Measurements from ENCODE around the gene CSPG4. TPM values are rescaled to one million over a fixed set of nuclear protein-coding genes. Genes with fewer than 3 reads are reported as not detected.
A peak's percentile ranks its signal among the peaks of the same experiment; 100 is the strongest.

The CSPG4 gene
- total RNA-seq, 1 donor from 2014 or later: 0.41 TPM

DNA sequence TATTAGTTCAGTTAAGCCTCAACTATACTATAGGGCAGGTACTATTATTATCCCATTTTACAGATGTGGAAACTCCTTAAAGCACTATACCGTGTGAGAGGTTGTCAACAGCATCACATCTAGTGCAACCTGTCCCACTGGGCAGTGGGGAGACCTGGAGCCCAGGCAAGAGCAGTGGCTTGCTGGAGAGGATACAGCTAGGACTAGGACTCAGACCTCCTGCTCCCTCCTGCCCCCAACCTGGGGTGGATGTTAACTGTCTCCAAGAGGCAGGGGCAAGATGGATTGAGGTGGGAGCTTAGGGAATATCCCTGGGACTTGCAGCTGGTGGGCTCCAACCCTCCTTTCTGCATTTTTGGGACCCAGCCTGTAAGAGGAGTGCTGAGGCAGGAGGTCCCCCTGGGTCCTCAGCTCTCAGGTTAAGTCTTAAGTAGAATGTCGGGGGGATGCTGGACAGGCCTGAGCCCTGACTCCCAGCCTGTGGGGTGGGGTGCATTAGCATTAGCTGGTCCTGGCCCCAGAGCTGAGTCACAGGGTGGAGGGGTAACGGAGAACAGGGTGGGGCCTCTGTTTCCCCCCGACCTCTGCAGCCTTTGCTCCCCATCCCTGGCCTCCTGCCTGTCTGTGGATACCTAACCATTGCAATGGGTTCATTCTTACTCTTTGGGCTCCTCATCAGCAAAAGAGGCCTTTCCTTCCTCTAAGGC lies 58.3 kb downstream of the CSPG4 start:
- Mint-ChIP-seq H3K4me3 (ENCODE audit: low read depth) (no peak overlapping the region), H3K4me1 (ENCODE audit: low read depth) (peaks cover 34% of the 10 kb centered on the region), H3K9me3 (ENCODE audit: low read depth) (no peaks in the 10 kb centered on the region), H3K36me3 (ENCODE audit: insufficient read depth) (peaks cover 31% of the 10 kb centered on the region), H3K27ac (no peak overlapping the region), H3K27me3 (peaks cover 37% of the 10 kb centered on the region)
- DNase-seq (ENCODE audit: low spot score, unreplicated experiment): no peak
- TF ChIP-seq, protein P1, sequence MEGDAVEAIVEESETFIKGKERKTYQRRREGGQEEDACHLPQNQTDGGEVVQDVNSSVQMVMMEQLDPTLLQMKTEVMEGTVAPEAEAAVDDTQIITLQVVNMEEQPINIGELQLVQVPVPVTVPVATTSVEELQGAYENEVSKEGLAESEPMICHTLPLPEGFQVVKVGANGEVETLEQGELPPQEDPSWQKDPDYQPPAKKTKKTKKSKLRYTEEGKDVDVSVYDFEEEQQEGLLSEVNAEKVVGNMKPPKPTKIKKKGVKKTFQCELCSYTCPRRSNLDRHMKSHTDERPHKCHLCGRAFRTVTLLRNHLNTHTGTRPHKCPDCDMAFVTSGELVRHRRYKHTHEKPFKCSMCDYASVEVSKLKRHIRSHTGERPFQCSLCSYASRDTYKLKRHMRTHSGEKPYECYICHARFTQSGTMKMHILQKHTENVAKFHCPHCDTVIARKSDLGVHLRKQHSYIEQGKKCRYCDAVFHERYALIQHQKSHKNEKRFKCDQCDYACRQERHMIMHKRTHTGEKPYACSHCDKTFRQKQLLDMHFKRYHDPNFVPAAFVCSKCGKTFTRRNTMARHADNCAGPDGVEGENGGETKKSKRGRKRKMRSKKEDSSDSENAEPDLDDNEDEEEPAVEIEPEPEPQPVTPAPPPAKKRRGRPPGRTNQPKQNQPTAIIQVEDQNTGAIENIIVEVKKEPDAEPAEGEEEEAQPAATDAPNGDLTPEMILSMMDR (IDR thresholded peaks at IDR 0.05; ENCODE audit: unreplicated experiment): no peak

DNA sequence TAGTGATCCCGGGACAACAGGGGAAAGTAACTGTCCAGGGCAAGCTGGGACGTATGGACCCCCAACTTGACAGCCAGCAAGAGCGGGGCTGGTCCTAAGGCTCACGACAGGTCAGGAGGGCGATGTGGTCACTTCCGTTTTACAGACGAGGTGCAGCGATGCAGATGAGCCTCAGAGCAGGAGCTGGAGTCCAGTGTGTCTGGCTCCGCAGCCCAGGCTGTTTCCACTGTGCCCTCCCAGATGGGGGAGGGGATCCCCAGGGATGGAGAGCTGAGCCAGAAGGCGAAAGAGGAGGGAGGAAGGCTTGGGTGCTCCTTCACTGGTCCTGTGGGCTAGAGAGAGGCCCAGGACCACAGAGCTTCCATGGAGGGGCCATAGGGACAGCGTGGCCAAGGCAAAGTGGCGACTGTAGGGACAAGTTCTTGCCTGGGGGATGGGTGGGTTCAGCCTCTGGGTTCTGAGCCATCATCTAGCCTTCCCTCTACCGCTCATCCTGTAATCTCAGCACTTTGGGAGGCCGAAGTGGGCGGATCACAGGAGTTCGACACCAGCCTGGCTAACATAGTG lies 59.2 kb downstream of the CSPG4 start:
- Mint-ChIP-seq H3K27me3 (peaks cover 29% of the 10 kb centered on the region), H3K9me3 (ENCODE audit: low read depth) (no peaks in the 10 kb centered on the region), H3K4me3 (ENCODE audit: low read depth) (no peak overlapping the region), H3K27ac (no peak overlapping the region), H3K4me1 (ENCODE audit: low read depth) (peaks cover 43% of the 10 kb centered on the region), H3K36me3 (ENCODE audit: insufficient read depth) (peaks cover 27% of the 10 kb centered on the region)
- no peak for DNase-seq (ENCODE audit: low spot score, unreplicated experiment)
- TF ChIP-seq, protein P1 (IDR thresholded peaks at IDR 0.05; ENCODE audit: unreplicated experiment): no peak

DNA sequence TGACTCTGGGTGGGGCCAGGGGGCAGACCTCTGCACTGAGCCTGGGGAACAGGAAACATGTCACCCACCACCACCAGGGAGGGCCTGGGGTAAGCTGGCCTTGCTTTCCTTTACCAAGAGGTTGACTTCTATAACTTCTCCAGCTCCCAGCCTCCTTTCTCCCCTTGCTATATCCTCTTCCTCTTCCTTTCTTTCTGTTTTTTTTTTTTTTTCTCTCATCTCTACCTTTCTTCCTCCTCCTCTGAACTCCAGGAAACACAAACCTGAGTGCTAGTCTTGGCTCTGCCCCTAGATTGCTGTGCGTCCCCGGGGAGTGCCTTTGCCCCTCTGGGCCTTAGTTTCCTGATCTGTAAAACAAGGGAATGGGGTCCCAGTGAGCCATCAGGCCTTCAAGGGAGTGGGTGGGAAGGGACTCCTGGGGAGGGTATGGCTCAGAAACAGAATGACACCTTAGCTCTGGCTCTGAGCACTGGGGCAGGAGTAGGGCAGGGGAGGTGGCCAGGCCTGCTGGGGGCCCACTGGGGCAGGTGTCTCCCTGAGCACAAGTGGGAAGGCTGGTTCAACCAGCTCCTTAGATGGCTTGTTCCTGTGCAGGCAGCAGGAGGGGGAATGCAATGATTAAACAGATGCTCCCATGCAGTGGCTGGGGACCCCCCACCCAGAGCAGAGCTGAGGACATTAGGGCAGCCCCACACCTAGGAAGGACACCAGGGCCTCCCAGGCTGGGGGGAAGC lies 60.7 kb downstream of the CSPG4 start:
- peak overlapping the region; percentile 90 for H3K4me3 Mint-ChIP-seq (ENCODE audit: low read depth)
- DNase-seq (ENCODE audit: low spot score, unreplicated experiment): no peak
- TF ChIP-seq, protein P1 (IDR thresholded peaks at IDR 0.05; ENCODE audit: unreplicated experiment): no peak
- peaks cover 18% of the 10 kb centered on the region for H3K36me3 Mint-ChIP-seq (ENCODE audit: insufficient read depth)
- H3K4me1 Mint-ChIP-seq (ENCODE audit: low read depth): peaks cover 43% of the 10 kb centered on the region
- H3K9me3 Mint-ChIP-seq (ENCODE audit: low read depth): no peaks in the 10 kb centered on the region
- H3K27me3 Mint-ChIP-seq: peaks cover 19% of the 10 kb centered on the region
- no peak overlapping the region for H3K27ac Mint-ChIP-seq

DNA sequence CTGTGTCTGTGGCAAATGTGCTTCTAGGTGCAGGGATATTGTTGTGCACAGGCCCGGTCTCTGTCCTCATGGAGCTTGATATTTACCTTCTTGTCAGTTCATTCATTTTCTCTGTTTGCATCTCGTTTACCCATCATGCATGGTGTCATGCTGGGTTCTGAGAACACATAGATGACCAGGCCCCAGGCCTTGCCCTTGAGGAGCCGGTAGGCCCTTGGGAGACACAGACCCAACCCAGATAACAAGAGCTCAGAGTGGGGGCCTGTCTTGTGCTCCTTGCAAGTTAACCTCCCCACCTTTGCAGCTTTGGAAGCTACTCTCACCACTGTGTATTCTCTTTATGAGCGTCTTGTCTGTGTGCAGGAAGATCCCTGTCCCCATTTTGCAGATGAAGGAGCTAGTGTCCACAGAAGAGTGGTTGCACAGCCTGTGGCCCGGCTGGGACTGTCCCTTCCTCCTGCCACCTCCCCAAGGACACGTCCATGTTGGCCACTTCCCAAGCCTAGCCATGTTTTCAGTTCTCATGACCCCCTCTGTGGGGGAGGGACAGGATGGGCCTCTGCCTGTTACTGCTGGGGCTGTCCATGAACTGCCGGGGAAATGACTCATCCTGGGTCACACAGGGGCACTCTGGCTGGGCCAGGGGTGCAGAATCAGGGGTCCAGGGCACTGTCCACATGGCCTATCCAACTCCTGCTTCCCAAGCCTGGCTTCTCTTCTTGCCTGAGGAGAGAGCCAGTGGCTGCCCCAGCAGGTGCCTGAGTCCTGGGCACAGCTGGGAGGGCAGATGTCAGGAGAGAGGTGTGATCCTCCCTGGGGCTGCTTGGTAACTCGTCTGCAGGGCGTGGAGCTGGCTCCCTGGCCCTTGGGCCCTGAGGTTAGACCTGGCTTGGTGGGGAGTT lies 61.5 kb downstream of the CSPG4 start:
- Mint-ChIP-seq H3K27me3 (peaks cover 12% of the 10 kb centered on the region), H3K4me3 (ENCODE audit: low read depth) (peak overlapping the region; percentile 90), H3K27ac (no peak overlapping the region), H3K36me3 (ENCODE audit: insufficient read depth) (peaks cover 14% of the 10 kb centered on the region), H3K9me3 (ENCODE audit: low read depth) (no peaks in the 10 kb centered on the region), H3K4me1 (ENCODE audit: low read depth) (peaks cover 50% of the 10 kb centered on the region)
- TF ChIP-seq, protein P1 (IDR thresholded peaks at IDR 0.05; ENCODE audit: unreplicated experiment): no peak
- no peak for DNase-seq (ENCODE audit: low spot score, unreplicated experiment)

DNA sequence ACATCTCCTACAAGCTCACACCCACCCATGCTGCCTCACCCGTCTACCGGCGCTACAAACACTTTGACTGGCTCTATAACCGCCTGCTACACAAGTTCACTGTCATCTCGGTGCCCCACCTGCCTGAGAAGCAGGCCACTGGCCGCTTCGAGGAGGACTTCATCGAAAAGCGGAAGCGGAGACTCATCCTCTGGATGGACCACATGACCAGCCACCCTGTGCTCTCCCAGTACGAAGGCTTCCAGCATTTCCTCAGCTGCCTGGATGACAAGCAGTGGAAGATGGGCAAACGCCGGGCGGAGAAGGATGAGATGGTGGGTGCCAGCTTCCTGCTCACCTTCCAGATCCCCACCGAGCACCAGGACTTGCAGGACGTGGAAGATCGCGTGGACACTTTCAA lies 62.8 kb downstream of the CSPG4 start:
- DNase-seq (ENCODE audit: low spot score, unreplicated experiment): no peak
- Mint-ChIP-seq H3K9me3 (ENCODE audit: low read depth) (no peaks in the 10 kb centered on the region), H3K4me3 (ENCODE audit: low read depth) (peak overlapping the region; percentile 90), H3K4me1 (ENCODE audit: low read depth) (peaks cover 51% of the 10 kb centered on the region), H3K27ac (no peak overlapping the region), H3K27me3 (peaks cover 3% of the 10 kb centered on the region), H3K36me3 (ENCODE audit: insufficient read depth) (peaks cover 13% of the 10 kb centered on the region)
- TF ChIP-seq, protein P1 (IDR thresholded peaks at IDR 0.05; ENCODE audit: unreplicated experiment): no peak
